ENCODE measurements around the gene NFIA. TPM values are rescaled to one million over a fixed set of nuclear protein-coding genes. Genes with fewer than 3 reads are reported as not detected.

NFIA gene
- total and polyA plus RNA-seq, 2 of the 13 experiments (the other 11 are each of a cell fraction or from before 2014, with no cell fraction given), result 14.7 to 28.5 TPM

DNA sequence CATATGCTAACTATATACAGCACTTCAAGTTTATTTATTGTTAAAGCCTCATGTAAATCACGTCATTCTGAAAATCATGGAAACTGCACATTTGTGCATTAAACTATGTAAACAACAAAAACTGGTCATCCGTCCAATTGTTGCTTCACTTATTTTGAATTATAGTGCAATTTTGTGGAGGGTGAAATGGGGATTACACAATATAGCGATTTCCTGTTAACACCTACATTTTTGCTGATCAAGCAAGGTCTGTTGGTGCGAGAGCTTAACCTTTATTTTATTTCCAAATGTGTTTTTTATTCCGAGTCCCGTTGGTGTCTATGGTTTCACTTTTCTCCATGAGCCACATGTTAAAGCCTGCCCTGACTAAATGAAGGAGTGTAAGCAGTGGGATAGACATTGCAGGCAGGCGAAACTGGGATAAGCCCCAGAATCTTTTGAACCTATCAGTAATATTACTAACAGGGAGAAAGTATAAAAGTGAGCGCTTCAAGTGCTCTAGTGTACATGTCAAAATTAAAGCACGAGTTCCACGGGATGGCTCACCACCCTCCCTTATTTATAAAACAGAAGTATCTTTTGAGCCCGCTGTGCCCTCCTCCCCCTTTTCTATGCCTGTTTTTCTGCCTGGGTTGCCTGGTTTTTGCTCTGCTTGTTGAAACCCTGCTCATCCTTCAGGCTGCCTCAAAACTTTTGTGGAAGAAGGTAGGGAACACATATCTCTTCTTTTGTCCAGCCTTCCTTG lies 120.7 kb downstream of the NFIA start (continued):
- TF ChIP-seq, protein P1, sequence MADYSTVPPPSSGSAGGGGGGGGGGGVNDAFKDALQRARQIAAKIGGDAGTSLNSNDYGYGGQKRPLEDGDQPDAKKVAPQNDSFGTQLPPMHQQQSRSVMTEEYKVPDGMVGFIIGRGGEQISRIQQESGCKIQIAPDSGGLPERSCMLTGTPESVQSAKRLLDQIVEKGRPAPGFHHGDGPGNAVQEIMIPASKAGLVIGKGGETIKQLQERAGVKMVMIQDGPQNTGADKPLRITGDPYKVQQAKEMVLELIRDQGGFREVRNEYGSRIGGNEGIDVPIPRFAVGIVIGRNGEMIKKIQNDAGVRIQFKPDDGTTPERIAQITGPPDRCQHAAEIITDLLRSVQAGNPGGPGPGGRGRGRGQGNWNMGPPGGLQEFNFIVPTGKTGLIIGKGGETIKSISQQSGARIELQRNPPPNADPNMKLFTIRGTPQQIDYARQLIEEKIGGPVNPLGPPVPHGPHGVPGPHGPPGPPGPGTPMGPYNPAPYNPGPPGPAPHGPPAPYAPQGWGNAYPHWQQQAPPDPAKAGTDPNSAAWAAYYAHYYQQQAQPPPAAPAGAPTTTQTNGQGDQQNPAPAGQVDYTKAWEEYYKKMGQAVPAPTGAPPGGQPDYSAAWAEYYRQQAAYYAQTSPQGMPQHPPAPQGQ (CRISPR knock-in tag; IDR thresholded peaks at IDR 0.05; ENCODE audit: borderline replicate concordance), result no peak
- TF ChIP-seq ZSCAN25 (CRISPR knock-in tag; IDR thresholded peaks at IDR 0.05), result no peak
- no peak for TF ChIP-seq NR2F1 (CRISPR knock-in tag; IDR thresholded peaks at IDR 0.05)
- no peak for TF ChIP-seq TBX2 (CRISPR knock-in tag; IDR thresholded peaks at IDR 0.05; ENCODE audit: borderline replicate concordance)
- TF ChIP-seq, protein P2, sequence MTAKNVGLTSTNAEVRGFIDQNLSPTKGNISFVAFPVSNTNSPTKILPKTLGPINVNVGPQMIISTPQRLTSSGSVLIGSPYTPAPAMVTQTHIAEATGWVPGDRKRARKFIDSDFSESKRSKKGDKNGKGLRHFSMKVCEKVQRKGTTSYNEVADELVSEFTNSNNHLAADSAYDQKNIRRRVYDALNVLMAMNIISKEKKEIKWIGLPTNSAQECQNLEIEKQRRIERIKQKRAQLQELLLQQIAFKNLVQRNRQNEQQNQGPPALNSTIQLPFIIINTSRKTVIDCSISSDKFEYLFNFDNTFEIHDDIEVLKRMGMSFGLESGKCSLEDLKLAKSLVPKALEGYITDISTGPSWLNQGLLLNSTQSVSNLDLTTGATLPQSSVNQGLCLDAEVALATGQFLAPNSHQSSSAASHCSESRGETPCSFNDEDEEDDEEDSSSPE (CRISPR knock-in tag; IDR thresholded peaks at IDR 0.05), result no peak
- peak; percentile 59 for TF ChIP-seq CEBPB (IDR thresholded peaks at IDR 0.05; ENCODE audit: borderline replicate concordance, low read depth, low read length)
- TF ChIP-seq BHLHE40 (IDR thresholded peaks at IDR 0.05; ENCODE audit: low read length), result no peak
- TF ChIP-seq, protein P3, sequence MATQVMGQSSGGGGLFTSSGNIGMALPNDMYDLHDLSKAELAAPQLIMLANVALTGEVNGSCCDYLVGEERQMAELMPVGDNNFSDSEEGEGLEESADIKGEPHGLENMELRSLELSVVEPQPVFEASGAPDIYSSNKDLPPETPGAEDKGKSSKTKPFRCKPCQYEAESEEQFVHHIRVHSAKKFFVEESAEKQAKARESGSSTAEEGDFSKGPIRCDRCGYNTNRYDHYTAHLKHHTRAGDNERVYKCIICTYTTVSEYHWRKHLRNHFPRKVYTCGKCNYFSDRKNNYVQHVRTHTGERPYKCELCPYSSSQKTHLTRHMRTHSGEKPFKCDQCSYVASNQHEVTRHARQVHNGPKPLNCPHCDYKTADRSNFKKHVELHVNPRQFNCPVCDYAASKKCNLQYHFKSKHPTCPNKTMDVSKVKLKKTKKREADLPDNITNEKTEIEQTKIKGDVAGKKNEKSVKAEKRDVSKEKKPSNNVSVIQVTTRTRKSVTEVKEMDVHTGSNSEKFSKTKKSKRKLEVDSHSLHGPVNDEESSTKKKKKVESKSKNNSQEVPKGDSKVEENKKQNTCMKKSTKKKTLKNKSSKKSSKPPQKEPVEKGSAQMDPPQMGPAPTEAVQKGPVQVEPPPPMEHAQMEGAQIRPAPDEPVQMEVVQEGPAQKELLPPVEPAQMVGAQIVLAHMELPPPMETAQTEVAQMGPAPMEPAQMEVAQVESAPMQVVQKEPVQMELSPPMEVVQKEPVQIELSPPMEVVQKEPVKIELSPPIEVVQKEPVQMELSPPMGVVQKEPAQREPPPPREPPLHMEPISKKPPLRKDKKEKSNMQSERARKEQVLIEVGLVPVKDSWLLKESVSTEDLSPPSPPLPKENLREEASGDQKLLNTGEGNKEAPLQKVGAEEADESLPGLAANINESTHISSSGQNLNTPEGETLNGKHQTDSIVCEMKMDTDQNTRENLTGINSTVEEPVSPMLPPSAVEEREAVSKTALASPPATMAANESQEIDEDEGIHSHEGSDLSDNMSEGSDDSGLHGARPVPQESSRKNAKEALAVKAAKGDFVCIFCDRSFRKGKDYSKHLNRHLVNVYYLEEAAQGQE (IDR thresholded peaks at IDR 0.05; ENCODE audit: borderline replicate concordance in 1 of 2, low read depth in 1 of 2, low read length in 2 of 2), result no peak
